Endothelial cell of umbilical vein (primary cell): ENCODE results near the gene CRYGN. TPM values are rescaled to one million over a fixed set of nuclear protein-coding genes. Genes with fewer than 3 reads are reported as not detected.

ENCODE experiments used
- BruUV-seq: library from RNA; stranded (reverse); fragments of 400-500 nt; replicated peaks from 2 replicates; lab custom pipeline; 2021; lab: Mats Ljungman, UMichigan
- CTCF ChIA-PET: fragments of 300-600, 350-600 bp; sonication (Branson Sonifier 250); formaldehyde crosslinking; loops from one replicate; lab custom pipeline; 2021; ENCODE audit warnings: antibody characterized with exemption, inconsistent platforms; lab: Charles Lee
- POLR2A ChIA-PET: fragments of 300-600, 350-600 bp; sonication (Branson Sonifier 250); formaldehyde crosslinking; loops from one replicate; lab custom pipeline; 2021; ENCODE audit warnings: antibody characterized with exemption, inconsistent platforms; lab: Charles Lee
- DNase-seq: peaks from one replicate; pipeline ENCODE4 v3.0.0-alpha.2; 2011; ENCODE audit warnings: low read depth, low spot score
- FAIRE-seq: peaks from 2 replicates; lab custom pipeline; 2011; peaks lifted over from hg19 to GRCh38; lab: Jason Lieb, UNC
- H2AFZ ChIP-seq: 2 replicates; pipeline ENCODE4 v1.6.0; 2012; ENCODE audit warnings: low read depth, low read length, control low read depth, inconsistent platforms
- H3K27ac ChIP-seq: 2 replicates; pipeline ENCODE4 v1.5.1; 2011; ENCODE audit warnings: low read depth, mild to moderate bottlenecking, control low read depth, low read length, moderate library complexity; ENCODE audit not compliant: insufficient read depth
- H3K27me3 ChIP-seq, 2 experiments: 2 replicates each; pipeline versions ENCODE4 v1.6.0 to v1.6.1; 2011; ENCODE audit warnings: low read length in 2 of 2, mixed read lengths in 1 of 2; ENCODE audit not compliant: control insufficient read depth in 2 of 2, insufficient read depth in 2 of 2
- H3K36me3 ChIP-seq, 2 experiments: 2 replicates in 1 of 2; 3 replicates in 1 of 2; pipeline ENCODE4 v1.5.1; 2011; ENCODE audit warnings: low read length in 2 of 2, mild to moderate bottlenecking in 1 of 2, moderate library complexity in 1 of 2; ENCODE audit not compliant: control insufficient read depth in 2 of 2, insufficient read depth in 2 of 2; ENCODE audit errors: extremely low read depth in 1 of 2
- H3K4me1 ChIP-seq: 3 replicates; pipeline ENCODE4 v1.5.1; 2011; ENCODE audit warnings: mild to moderate bottlenecking, low read length; ENCODE audit not compliant: control insufficient read depth, insufficient read depth; ENCODE audit errors: extremely low read depth
- H3K4me2 ChIP-seq: 2 replicates; pipeline ENCODE4 v1.6.1; 2011; ENCODE audit warnings: low read length, control low read depth, mixed read lengths; ENCODE audit not compliant: insufficient read depth
- H3K4me3 ChIP-seq, 3 experiments: fragments of 200-600 bp in 1 of 3; sonication (generic), shearing (Covaris generic) in 1 of 3; replicated peaks in 1 of 3; 2 replicates each; pipeline ENCODE4 v1.5.1; 2011 to 2016; ENCODE audit warnings: control low read depth in 3 of 3, low read length in 3 of 3, mild to moderate bottlenecking in 2 of 3, inconsistent platforms in 1 of 3, low read depth in 1 of 3, moderate library complexity in 1 of 3; ENCODE audit not compliant: insufficient read depth in 1 of 3
- H3K79me2 ChIP-seq: 2 replicates; pipeline ENCODE4 v1.6.0; 2012; ENCODE audit warnings: low read length, inconsistent platforms; ENCODE audit not compliant: control insufficient read depth, insufficient read depth
- H3K9ac ChIP-seq: replicated peaks from 2 replicates; pipeline ENCODE3; 2011; ENCODE audit warnings: low read length, control low read depth; ENCODE audit not compliant: insufficient read depth; ENCODE audit errors: extremely low read depth
- H3K9me1 ChIP-seq: replicated peaks from 3 replicates; pipeline ENCODE4 v1.6.0; 2011; ENCODE audit warnings: mild to moderate bottlenecking, low read length; ENCODE audit not compliant: control insufficient read depth, insufficient read depth; ENCODE audit errors: extremely low read depth
- H3K9me3 ChIP-seq: replicated peaks from 2 replicates; pipeline ENCODE4 v1.5.1; 2012; ENCODE audit warnings: low read length, inconsistent platforms; ENCODE audit not compliant: control insufficient read depth, insufficient read depth
- H4K20me1 ChIP-seq: replicated peaks from 2 replicates; pipeline ENCODE3; 2011; ENCODE audit warnings: mild to moderate bottlenecking, low read length; ENCODE audit not compliant: control insufficient read depth, insufficient read depth; ENCODE audit errors: extremely low read depth
- CTCF ChIP-seq, 2 donors: IDR thresholded peaks; 1 replicate in 1 of 2; 2 replicates in 1 of 2; pipeline ENCODE4 v1.5.1; 2011; ENCODE audit warnings: low read length in 2 of 2, mild to moderate bottlenecking in 2 of 2, moderate library complexity in 2 of 2, control low read depth in 1 of 2, inconsistent platforms in 1 of 2, low read depth in 1 of 2; ENCODE audit not compliant: insufficient read depth in 1 of 2; ENCODE audit errors: extremely low read depth in 1 of 2
- EZH2 ChIP-seq: IDR thresholded peaks from 2 replicates; pipeline ENCODE4 v1.6.1; 2012; ENCODE audit warnings: borderline replicate concordance, low read depth, mild to moderate bottlenecking, moderate library complexity, low read length, inconsistent platforms; ENCODE audit not compliant: severe bottlenecking
- JUN ChIP-seq: IDR thresholded peaks from 2 replicates; pipeline ENCODE4 v1.6.1; 2011; ENCODE audit warnings: borderline replicate concordance, low read depth; ENCODE audit not compliant: insufficient read length, insufficient read depth
- MAX ChIP-seq: IDR thresholded peaks from 2 replicates; pipeline ENCODE4 v1.6.1; 2011; ENCODE audit not compliant: insufficient read depth, insufficient read length
- MYC ChIP-seq: IDR thresholded peaks from one replicate; pipeline ENCODE4 v1.6.1; 2011; ENCODE audit warnings: mild to moderate bottlenecking, low read depth, low read length
- POLR2A ChIP-seq: IDR thresholded peaks from 2 replicates; pipeline ENCODE4 v1.6.1; 2012; ENCODE audit warnings: low read depth, mild to moderate bottlenecking, control low read depth, low read length
- POLR2AphosphoS5 ChIP-seq: IDR thresholded peaks from 2 replicates; pipeline ENCODE4 v1.6.1; 2012; ENCODE audit warnings: low read depth, mild to moderate bottlenecking, control low read depth, low read length, moderate library complexity; ENCODE audit not compliant: insufficient read depth
- dilution Hi-C: fragments of 300-500 bp; cut with MboI; formaldehyde crosslinking; loops from one replicate; pipeline ENCODE4 v1.15.0; 2019; ENCODE audit warnings: low sequenced_read_pairs; ENCODE audit not compliant: extremely low pct_ligation_motif_present
- intact Hi-C: fragments of 100-400 bp; cut with micrococcal nuclease; formaldehyde crosslinking; loops from one replicate; pipeline ENCODE4 v1.10.0; 2022
- polyA plus RNA-seq, 4 experiments: library from polyadenylated mRNA; depleted of rRNA in 3 of 4; stranded (reverse) in 3 of 4; unstranded in 1 of 4; fragments of >200 nt; gene quantifications; 2 replicates each; pipeline versions ENCODE4 v1.2.1 to v1.2.3, GENCODE V29; 2011 to 2012; ENCODE audit warnings: missing spikeins in 1 of 4
- total RNA-seq: library from RNA; stranded (reverse); gene quantifications from 2 replicates; pipeline ENCODE4 v1.2.3, GENCODE V29; 2021

The CRYGN gene
- total and polyA plus RNA-seq, 2 donors (not counting 3 experiments of a cell fraction or from before 2014, with no cell fraction given), result not detected

GRCh38 chr7:151399906-151400305 is 40.0 kb downstream of the CRYGN start:
- FAIRE-seq (no peak), DNase-seq (no peak)
- H3K36me3 ChIP-seq, result no peaks in the 10 kb centered on the region
- CTCF ChIA-PET, result interaction anchor here (1.0 to 2.0 kb wide), 3 partner anchors 17 to 49 kb away, joined by 3 to 9 read pairs (median 3); no protein-coding TSS in a partner anchor
- H2AFZ ChIP-seq, result no peak overlapping the region
- dilution Hi-C loops, result no loop called here
- no peak overlapping the region for H3K4me3 ChIP-seq
- H3K27me3 ChIP-seq, result no peaks in the 10 kb centered on the region
- no peaks in the 10 kb centered on the region for H3K9me3 ChIP-seq
- H3K27ac ChIP-seq, result no peak overlapping the region
- no TSS peak for BruUV-seq
- H3K4me1 ChIP-seq, result no peaks in the 10 kb centered on the region
- H3K9ac ChIP-seq, result no peak overlapping the region
- H3K9me1 ChIP-seq, result no peaks in the 10 kb centered on the region
- intact Hi-C loops, result no loop called here
- H4K20me1 ChIP-seq, result no peaks in the 10 kb centered on the region
- H3K79me2 ChIP-seq, result no peaks in the 10 kb centered on the region
- TF ChIP-seq JUN (no peak), CTCF (IDR thresholded peaks at IDR 0.05; ENCODE audit: extremely low read depth in 1 of 2, insufficient read depth in 1 of 2, low read depth in 1 of 2, low read length in 2 of 2) (no peak), EZH2 (no peak), MAX (no peak), POLR2A (no peak)
- POLR2A ChIA-PET, result no interaction called here
- H3K4me2 ChIP-seq, result no peak overlapping the region

DNA sequence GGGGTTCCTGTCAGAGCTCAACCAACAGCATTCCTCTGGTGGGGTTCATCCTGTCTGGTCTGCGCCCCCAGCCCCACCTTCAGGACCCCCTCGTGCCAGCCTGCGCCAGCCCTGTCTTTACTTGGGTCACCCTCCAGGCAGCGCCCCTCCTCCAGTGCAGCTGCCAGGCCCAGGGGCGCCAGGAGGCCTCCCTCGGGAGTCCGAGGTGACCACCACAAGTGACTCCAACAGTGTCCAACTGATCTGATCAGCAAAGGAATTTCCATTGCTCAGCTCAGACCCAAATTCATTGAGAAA is 40.7 kb downstream of the CRYGN start:
- no peaks in the 10 kb centered on the region for H4K20me1 ChIP-seq
- no peaks in the 10 kb centered on the region for H3K36me3 ChIP-seq
- DNase-seq, result no peak
- ChIA-PET POLR2A (no interaction called here), CTCF (interaction anchor here (0.9 to 2.0 kb wide), 4 partner anchors 32 to 384 kb away, joined by 3 to 9 read pairs (median 3); no protein-coding TSS in a partner anchor)
- H3K4me3 ChIP-seq, result no peak overlapping the region
- intact Hi-C loops (no loop called here), dilution Hi-C loops (no loop called here)
- H3K9me3 ChIP-seq, result no peaks in the 10 kb centered on the region
- no peak overlapping the region for H3K9ac ChIP-seq
- no peak overlapping the region for H2AFZ ChIP-seq
- FAIRE-seq, result no peak
- no peaks in the 10 kb centered on the region for H3K79me2 ChIP-seq
- no peak overlapping the region for H3K27ac ChIP-seq
- no TSS peak for BruUV-seq
- no peaks in the 10 kb centered on the region for H3K27me3 ChIP-seq
- H3K4me1 ChIP-seq, result no peaks in the 10 kb centered on the region
- no peak overlapping the region for H3K4me2 ChIP-seq
- TF ChIP-seq MAX, result no peak
- no peak for TF ChIP-seq POLR2AphosphoS5
- TF ChIP-seq JUN, result no peak
- TF ChIP-seq CTCF (IDR thresholded peaks at IDR 0.05; ENCODE audit: extremely low read depth in 1 of 2, insufficient read depth in 1 of 2, low read depth in 1 of 2, low read length in 2 of 2), result no peak
- no peak for TF ChIP-seq MYC
- no peak for TF ChIP-seq POLR2A
- TF ChIP-seq EZH2, result no peak
- H3K9me1 ChIP-seq, result no peaks in the 10 kb centered on the region
